ENCODE results near the gene SLC39A10. TPM values are rescaled to one million over a fixed set of nuclear protein-coding genes. Genes with fewer than 3 reads are reported as not detected.
A peak's percentile ranks its signal among the peaks of the same experiment; 100 is the strongest.

Gene SLC39A10
- total and polyA plus RNA-seq, 9 of the 15 experiments (the other 6 are each of a cell fraction or from before 2014, with no cell fraction given) = 12.5 to 40.1 (median 23.1) TPM

DNA sequence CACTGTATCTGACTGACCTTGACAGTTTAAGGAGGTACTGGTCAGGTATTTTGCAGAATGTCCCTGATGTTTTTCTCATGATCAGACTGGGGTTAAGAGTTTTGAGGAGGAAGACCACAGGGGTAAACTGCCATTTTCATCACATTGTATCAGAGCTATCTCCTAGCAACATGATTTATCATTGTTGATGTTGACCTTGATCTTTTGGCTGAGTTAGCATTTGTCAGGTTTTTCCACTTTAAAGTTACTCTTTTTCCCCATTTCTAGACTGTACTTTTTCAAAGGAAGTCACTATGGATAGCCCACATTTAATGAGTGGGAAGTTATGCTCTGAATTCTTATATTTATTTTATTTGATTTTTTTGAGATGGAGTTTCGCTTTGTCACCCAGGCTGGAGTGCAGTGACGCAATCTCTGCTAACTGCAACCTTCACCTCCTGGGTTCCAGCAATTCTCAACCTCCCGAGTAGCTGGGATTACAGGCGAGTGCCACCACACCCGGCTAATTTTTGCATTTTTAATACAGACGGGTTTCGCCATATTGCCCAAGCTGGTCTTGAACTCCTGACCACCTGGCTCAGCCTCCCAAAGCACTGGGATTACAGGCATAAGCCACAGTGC lies 17.7 kb upstream of the SLC39A10 start:
- WGBS (ENCODE audit: insufficient coverage, low coverage, missing lambda C conversion rate) = 75% methylated on average over 7 of the region's 7 CpGs
- Histone ChIP-seq H3K9me3 (replicated peaks; ENCODE audit: control insufficient read depth, insufficient read depth, low read depth, low read length) (no peaks in the 10 kb centered on the region), H3K4me2 (ENCODE audit: insufficient read depth, low read length) (no peak overlapping the region), H4K20me1 (replicated peaks; ENCODE audit: control insufficient read depth, insufficient read depth, low read length) (no peaks in the 10 kb centered on the region), H3K9me1 (ENCODE audit: control insufficient read depth, insufficient read depth, low read length) (no peaks in the 10 kb centered on the region), H3K9ac (ENCODE audit: insufficient read depth in 1 of 2, low read depth in 2 of 2, low read length in 2 of 2) (no peak overlapping the region), H3K27ac (ENCODE audit: extremely low read depth, low read depth, low read length) (no peak overlapping the region), H3K4me3 (no peak overlapping the region), H3K27me3 (ENCODE audit: control insufficient read depth in 2 of 2, insufficient read depth in 2 of 2, low read length in 2 of 2) (no peaks in the 10 kb centered on the region), H3K4me1 (replicated peaks in 1 of 2; ENCODE audit: control insufficient read depth in 2 of 2, insufficient read depth in 2 of 2, low read length in 2 of 2) (peaks cover 0 to 7% of the 10 kb centered on the region in 2 experiments; a peak in 4 of 5 replicates), H3K36me3 (ENCODE audit: control insufficient read depth, insufficient read depth, low read length) (no peaks in the 10 kb centered on the region), H2AFZ (ENCODE audit: low read depth, low read length) (no peak overlapping the region), H3K79me2 (ENCODE audit: control insufficient read depth, insufficient read depth, low read length) (no peaks in the 10 kb centered on the region)
- DNase-seq (ENCODE audit: extremely low read depth in 1 of 4, low spot score in 3 of 4) = no peak
- ChIA-PET CTCF (ENCODE audit: low intra/inter-chr PET ratio) (no interaction called here), POLR2A (no interaction called here)
- ATAC-seq = no peak
- no peak for FAIRE-seq
- no TSS peak for BruUV-seq (replicated peaks)
- intact Hi-C loops (cut with micrococcal nuclease) (no loop called here), in situ Hi-C loops (cut with MboI) (no loop called here)
- TF ChIP-seq, protein P1, sequence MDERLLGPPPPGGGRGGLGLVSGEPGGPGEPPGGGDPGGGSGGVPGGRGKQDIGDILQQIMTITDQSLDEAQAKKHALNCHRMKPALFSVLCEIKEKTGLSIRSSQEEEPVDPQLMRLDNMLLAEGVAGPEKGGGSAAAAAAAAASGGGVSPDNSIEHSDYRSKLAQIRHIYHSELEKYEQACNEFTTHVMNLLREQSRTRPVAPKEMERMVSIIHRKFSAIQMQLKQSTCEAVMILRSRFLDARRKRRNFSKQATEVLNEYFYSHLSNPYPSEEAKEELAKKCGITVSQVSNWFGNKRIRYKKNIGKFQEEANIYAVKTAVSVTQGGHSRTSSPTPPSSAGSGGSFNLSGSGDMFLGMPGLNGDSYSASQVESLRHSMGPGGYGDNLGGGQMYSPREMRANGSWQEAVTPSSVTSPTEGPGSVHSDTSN (CRISPR knock-in tag; IDR thresholded peaks at IDR 0.05; ENCODE audit: low read depth) = no peak
- TF ChIP-seq, protein P1 (tag; conservative IDR thresholded peaks at IDR 0.05; ENCODE audit: low read depth) = 0 out of 2 replicates have a peak, but pooled peaks have one; percentile 9
- TF ChIP-seq ZNF445 (CRISPR knock-in tag; IDR thresholded peaks at IDR 0.05; ENCODE audit: low read depth) (no peak), ATF1 (CRISPR knock-in tag; IDR thresholded peaks at IDR 0.05) (no peak), ATF1 (tag; IDR thresholded peaks at IDR 0.05) (no peak), CEBPG (CRISPR knock-in tag; IDR thresholded peaks at IDR 0.05) (0 out of 2 replicates have a peak, but pooled peaks have one; percentile 37), CEBPG (tag; conservative IDR thresholded peaks at IDR 0.05 in 1 of 2, IDR thresholded peaks at IDR 0.05 in 1 of 2) (peak; percentile 34 to 62; a peak in 1 of 4 replicates), CEBPB (tag; IDR thresholded peaks at IDR 0.05) (peak; percentile 78), ZNF282 (CRISPR knock-in tag; IDR thresholded peaks at IDR 0.05) (no peak), CHD2 (IDR thresholded peaks at IDR 0.05; ENCODE audit: low read depth, low read length) (no peak), SNRNP70 (optimal IDR thresholded peaks at IDR 0.05; ENCODE audit: low read depth, low read length) (no peak), ELF4 (CRISPR knock-in tag; IDR thresholded peaks at IDR 0.05) (no peak), PTBP1 (IDR thresholded peaks at IDR 0.05; ENCODE audit: low read depth, low read length) (no peak), ZNF124 (CRISPR knock-in tag; IDR thresholded peaks at IDR 0.05) (no peak), SIN3A (IDR thresholded peaks at IDR 0.05; ENCODE audit: borderline replicate concordance in 2 of 2, control insufficient read depth in 1 of 2, low read depth in 2 of 2, low read length in 2 of 2) (no peak), KLF16 (IDR thresholded peaks at IDR 0.05) (no peak), ZNF23 (CRISPR knock-in tag; IDR thresholded peaks at IDR 0.05) (no peak)
- TF ChIP-seq, protein P2, sequence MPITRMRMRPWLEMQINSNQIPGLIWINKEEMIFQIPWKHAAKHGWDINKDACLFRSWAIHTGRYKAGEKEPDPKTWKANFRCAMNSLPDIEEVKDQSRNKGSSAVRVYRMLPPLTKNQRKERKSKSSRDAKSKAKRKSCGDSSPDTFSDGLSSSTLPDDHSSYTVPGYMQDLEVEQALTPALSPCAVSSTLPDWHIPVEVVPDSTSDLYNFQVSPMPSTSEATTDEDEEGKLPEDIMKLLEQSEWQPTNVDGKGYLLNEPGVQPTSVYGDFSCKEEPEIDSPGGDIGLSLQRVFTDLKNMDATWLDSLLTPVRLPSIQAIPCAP (CRISPR knock-in tag; IDR thresholded peaks at IDR 0.05; ENCODE audit: borderline replicate concordance) = no peak
- TF ChIP-seq, protein P3, sequence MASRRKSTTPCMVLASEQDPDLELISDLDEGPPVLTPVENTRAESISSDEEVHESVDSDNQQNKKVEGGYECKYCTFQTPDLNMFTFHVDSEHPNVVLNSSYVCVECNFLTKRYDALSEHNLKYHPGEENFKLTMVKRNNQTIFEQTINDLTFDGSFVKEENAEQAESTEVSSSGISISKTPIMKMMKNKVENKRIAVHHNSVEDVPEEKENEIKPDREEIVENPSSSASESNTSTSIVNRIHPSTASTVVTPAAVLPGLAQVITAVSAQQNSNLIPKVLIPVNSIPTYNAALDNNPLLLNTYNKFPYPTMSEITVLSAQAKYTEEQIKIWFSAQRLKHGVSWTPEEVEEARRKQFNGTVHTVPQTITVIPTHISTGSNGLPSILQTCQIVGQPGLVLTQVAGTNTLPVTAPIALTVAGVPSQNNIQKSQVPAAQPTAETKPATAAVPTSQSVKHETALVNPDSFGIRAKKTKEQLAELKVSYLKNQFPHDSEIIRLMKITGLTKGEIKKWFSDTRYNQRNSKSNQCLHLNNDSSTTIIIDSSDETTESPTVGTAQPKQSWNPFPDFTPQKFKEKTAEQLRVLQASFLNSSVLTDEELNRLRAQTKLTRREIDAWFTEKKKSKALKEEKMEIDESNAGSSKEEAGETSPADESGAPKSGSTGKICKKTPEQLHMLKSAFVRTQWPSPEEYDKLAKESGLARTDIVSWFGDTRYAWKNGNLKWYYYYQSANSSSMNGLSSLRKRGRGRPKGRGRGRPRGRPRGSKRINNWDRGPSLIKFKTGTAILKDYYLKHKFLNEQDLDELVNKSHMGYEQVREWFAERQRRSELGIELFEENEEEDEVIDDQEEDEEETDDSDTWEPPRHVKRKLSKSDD (conservative IDR thresholded peaks at IDR 0.05; ENCODE audit: low read length) = no peak

Measured in K562 (cell line).